GM21515 (cell line): ENCODE measurements around the gene DYNC2I2.

ENCODE experiments used
- ATAC-seq: cut with Tn5 transposase; IDR thresholded peaks from one replicate; pipeline ENCODE4 v1.9.1; 2021; ENCODE audit not compliant: unreplicated experiment

DYNC2I2 gene

DNA sequence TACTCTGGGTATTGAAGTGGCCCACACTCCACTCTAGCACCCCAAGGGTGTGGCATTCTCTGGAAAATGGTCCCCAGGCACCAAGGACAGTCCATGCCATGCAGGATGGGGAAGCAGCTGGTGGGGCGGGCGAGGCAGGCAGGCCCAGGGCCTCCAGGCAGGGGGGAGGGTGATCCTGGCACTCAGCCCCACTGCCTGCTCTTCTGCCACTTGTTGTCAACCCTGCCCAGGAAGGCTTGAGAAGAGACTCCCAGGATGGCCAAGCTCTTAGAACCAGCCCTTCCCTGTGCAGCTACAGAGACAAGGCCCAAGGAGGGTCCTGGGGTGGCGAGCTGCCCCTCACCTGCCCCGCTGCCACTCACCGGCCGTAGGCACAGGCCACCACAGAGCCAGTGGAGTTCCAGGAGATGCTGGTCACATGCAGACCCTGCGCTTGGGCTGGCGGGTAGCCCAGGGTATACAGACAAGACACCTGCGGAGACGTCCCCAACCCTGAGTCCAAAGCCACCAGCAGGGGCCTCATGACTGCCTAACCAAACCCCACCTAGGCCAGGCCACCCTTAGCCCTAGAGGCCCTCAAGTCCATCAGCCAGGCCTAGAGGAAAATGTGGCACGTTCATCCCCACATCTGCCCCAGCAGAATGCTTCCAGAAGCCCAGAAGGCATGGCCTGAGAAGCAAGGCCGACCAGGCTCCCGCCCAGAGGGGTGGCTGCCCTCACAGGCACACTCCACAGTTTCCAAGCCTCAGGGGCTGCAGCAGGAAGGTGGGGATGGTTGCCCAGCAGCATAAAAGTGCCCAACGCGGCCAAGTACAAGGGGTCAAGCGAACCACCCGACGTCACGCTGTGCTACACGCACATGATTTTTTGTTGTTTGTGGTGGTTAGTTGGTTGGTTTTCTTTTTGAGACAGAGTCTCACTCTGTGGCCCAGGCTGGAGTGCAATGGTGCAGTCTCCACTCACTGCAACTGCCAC lies 19.8 kb downstream of the DYNC2I2 start:
- no peak for ATAC-seq

DNA sequence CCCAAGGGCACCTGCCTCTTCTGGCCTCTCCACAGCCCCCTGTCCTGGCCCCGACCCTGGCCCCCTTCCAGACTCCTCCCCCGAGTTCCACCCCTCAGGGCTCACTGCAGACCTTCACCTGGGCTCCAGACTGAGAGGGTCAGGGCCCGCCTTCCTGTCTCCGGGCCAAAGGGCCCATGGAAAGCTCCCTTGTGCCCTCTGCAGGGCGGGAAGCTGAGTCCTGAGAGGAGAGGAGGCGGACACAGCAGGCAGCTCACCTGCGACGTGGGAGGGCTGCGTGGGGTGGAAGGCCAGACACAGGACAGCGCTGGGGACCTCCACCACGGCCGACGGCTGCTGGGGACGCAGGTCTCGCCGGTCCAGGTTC lies 20.6 kb downstream of the DYNC2I2 start:
- no peak for ATAC-seq

DNA sequence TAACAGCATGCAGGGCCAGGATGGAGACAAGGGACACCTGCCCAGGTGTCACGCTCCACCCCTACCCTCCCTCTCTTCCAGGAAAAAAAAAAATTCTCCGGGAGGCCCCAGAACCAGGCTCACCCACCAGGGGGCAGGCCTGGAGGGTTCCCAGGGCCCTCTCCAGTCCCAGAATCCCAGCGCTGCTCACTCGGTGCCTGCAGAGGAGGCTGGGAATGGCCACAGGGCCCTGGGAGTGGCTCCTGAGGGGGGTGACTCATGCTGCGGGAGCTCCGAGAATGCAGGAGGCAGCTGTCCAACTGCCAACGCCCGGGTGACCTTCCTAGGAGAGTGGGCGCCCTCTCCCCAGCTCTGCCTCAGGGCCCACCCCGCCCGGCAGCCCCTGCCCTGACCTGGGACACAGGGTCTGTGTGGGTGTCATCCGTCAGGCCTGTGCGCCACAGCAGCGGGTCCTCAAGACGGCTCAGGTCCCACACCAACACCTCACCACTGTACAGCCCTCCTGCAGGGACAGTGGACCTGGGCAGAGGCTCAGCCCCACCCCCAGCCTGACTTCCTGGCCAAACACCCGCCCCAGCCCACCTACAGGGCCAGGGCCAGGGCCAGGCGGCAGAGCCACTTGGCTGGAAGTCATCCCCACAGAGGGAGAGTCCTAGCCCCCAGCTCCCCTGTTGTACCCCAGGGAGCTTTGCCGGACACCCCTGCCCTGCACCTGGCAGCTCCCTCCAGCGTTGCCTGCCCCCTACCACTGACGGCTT lies 21.2 kb downstream of the DYNC2I2 start:
- no peak for ATAC-seq

DNA sequence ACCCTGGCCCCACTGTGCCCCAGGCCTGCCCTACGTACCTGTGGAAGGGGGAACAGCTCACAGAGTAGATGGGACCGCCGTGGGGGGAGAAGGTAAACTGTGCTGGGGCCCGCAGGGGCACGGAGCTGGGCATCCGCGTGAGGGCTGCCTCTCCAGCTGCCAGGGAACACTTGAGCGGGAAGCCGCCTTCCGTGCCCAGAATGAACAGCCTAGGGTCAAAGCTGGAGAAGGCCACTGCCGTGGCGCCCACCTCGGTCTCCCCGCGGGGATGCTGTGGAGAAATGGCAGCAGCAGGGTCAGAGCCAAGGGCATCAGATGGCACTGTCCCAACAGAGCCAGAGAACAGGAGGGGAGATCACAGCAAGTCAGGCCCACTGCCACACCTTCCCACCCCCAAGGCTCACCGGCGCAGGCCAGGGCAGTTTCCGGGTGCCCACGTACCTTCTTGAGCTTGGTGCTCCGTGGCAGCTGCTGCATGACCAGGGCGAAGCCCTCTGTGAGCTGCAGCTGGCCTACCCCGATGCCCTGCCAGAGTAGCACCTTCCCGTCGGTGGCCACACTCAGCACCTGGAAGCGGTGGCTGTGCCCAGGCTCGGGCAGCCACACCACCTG lies 21.9 kb downstream of the DYNC2I2 start:
- ATAC-seq = no peak

DNA sequence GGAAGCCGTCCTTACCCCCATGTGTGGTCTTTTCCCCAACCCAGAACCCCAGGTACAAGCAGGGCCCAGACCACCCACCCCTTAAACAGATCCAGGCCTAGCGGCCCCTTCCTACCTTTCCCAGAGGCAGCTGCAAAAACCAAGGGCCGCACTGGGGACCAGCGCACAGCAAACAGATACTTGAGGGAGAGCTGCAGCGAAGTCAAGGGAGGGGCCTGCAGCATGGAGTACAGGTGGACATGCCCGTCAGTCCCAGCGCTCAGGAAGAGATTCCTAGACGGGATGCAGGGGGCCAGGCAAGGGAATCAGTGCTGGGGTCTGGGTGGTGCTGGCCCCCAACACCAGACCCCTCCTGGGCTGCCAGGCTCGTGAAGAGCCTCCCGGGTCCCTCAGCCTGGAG lies 22.5 kb downstream of the DYNC2I2 start:
- ATAC-seq = no peak

DNA sequence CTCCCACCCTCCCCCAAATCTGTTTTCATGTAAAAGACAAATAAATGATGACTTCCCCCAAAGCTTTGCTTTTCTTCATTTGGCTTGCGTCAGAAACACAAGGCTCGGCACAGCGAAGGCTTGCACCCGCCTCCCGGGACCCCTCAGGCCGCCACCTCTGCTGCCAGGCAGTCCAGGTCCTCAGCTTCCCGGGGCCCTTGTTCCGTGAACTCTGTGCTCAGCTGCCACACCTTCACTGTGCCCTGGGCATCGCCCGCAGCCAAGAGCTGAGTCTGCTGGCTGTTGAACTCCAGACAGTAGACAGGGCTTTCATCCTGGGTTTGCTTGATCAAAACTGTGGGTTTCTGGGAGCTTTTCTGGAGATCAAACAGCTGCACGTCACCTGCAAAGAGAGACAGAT lies 23.0 kb downstream of the DYNC2I2 start:
- ATAC-seq = no peak

DNA sequence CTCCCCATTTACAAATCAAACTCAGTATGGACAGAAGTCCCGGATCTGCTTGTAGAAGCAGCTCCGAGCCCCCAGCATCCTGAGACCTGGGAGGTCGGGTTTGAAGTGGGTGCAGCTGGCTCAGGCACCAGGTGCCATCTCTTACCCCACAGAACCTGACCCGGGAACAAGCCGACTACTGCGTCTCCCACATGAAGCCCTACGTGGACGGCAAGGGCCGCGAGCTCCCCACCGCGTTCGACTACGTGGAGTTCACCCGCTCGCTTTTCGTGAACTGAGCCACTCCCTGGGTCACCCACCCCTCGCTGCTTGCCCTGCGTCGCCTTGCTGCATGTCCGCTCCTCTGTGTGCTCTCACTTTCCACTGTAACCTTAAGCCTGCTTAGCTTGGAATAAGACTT lies 23.6 kb downstream of the DYNC2I2 start:
- no peak for ATAC-seq

DNA sequence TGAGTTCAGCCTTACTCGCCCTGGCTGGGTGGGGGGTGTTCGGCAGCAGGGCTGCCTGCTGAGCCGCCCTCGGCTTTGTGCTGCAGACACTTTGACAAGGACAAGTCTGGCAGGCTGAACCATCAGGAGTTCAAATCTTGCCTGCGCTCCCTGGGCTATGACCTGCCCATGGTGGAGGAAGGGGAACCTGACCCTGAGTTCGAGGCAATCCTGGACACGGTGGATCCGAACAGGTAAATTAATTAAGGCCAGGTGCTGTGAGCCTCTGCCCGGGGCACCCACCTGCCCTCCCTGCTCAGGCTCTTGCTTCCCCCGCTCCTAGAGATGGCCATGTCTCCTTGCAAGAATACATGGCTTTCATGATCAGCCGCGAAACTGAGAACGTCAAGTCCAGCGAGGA lies 24.2 kb downstream of the DYNC2I2 start:
- no peak for ATAC-seq

DNA sequence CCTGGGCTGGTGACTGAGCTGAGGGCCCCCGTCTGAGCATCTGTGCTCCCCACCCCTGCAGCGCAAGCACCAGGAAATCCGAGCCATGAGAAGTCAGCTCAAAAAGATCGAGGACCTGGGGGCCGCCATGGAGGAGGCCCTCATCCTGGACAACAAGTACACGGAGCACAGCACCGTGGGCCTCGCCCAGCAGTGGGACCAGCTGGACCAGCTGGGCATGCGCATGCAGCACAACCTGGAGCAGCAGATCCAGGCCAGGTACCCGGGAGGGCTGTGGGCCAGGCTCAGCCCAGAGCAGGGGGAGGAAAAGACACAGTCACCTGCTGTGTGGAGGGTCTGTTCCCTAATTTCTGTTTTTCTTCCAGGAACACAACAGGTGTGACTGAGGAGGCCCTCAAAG lies 24.6 kb downstream of the DYNC2I2 start:
- ATAC-seq = no peak

DNA sequence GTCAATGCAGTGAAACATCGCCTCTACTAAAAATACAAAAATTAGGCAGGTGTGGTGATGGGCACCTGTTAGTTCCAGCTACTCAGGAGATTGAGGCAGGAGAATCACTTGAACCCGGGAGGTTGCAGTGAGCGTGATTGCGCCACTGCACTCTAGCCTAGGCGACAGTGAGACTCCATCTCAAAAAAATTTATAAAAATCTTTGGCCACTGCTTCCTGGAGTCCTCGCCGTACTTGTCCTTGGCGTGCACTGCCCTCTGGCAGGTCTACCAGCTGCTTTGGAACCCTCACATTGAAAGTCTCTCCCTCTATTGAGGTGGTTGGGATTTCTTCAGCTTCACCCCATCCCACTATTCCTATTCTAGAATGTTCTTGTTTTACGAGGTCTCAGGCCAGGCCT lies 25.0 kb downstream of the DYNC2I2 start:
- no peak for ATAC-seq

DNA sequence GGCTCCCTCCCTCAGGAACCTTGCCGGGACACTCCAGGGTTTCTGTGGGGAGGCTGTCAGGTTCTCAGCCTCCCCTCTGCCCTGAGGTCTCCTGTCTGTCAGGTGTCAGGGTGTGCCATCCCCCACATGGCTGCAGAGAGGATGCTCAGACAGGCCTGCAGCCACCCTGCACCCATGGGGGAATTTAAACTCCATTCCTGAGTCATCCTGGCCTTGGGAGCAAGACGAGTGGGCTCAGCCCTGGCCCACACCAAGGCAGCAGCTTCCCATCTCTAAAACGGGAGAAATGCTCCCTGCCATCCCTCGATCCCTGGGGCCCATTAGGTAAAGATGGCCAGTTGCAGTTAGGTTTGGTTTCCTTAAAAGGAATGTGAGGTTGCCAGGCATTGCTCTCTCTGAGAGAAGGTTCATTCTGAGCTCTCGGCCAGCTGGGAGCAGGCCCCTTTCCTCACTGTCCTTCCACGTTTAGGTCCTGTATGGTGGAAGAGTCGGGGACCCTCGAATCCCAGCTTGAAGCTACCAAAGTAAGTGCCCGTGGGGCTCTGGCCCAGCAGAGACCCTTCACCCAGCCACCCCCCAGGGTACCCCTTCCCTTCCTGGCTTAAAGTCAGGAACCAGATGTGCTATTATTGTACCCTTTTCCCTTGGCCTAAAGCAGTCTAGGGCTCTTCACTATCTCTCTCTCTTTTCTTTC lies 26.6 kb downstream of the DYNC2I2 start:
- ATAC-seq = no peak

DNA sequence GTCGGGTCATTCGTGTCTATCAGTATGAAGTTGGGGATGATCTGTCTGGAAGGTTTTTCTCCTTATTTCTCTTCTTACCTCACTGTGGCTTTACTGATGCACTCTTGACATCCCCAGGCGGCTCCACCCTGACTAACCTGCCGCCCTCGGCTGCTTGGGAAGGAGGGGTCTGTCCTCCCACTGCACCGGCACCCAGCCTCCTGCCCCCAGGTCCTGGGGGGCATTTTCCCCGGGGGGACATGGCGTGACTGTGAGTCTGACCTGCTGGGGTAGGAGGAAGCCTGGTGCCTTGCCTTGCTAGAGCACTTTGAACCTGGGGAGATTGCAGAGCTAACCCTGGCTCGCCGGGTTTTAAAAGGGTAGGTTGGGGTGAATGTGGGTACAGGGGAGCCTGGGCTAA lies 27.5 kb downstream of the DYNC2I2 start:
- no peak for ATAC-seq

DNA sequence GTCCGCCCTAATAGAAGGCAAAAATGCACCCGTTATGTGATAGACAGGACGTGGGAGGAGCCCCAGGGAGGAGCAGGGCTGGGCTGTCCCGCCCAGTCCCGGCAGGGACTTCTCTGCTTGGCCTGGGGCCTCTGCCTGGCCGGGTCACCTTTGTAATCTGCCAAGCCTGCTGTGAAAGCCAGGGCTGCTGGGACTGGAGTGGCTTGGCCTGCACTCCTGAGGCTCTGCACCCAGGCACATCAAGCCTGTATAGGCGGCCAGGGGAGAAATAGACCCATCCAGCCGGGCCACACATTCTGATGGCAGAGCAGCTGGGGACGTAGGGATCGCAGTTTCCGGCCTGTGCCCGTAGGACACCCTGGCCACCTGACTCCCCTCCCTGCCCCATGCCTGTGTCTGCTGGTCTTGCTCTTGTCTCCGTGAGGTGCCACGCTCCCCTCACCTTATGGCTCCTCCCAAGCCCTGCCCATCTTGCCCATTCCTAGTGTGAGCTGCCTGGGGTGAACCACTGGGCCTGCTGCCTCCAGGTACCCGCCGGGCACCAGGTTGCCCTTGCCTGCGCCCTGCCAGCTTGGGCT lies 28.1 kb downstream of the DYNC2I2 start:
- ATAC-seq = no peak

DNA sequence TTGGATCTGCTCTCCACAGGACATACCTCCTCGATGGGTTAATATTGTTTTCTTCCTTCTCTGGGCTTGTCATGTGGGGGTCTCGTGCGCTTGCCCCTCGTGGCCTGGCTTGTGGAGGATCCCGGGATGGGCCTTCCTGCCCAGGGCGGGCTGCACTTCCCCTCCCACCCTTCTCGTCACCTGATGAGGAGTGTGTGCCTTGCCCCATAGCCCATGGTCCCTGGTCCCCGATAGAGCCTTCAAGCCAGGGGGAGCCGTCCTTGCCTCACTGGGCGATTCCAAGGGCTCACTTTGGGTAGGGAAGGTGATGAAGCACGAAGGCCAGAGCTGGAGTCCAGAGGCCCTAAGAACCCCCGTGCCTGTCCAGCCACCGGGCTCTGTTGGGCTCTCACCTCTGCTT lies 28.7 kb downstream of the DYNC2I2 start:
- ATAC-seq = no peak

DNA sequence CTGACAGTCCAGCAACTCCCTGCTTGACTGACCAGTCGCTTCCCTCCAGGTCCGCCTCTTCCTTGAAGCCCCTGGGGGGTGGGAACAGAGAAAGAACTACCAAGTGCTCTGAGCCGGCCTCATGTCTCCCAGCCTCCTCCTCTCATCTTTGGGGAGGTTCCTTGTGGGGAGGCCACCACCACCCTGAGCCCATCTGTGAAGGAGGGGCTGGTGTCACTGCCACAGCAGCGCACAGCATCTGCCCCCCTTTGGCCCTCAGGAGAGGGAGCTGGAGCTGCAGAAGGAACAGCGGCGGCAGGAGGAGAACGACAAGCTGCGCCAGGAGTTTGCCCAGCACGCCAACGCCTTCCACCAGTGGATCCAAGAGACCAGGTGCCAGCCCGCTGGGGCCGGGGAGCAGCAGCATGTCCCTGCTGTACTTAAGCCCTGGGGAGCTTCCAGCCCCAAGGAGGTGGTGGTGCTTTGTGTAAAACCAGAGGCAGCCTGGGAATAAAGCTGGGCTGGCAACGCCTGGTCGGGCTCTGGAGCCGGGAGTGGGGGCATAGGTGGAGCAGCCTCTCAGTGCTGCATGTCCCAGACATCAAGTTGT lies 29.4 kb downstream of the DYNC2I2 start:
- ATAC-seq = no peak

DNA sequence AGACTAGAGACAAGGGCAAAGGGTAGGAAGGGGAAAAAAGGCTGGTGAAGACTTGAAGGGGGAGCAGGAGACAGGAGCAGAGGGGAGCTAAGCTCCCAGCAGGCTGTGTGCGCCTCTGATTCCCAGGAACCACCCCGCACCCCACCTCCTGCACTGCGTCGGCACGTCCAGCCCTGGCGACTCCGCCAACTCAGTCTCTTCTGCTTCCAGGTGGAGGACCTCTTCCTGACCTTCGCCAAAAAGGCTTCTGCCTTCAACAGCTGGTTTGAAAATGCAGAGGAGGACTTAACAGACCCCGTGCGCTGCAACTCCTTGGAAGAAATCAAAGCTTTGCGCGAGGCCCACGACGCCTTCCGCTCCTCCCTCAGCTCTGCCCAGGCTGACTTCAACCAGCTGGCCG lies 30.5 kb downstream of the DYNC2I2 start:
- ATAC-seq = no peak

DNA sequence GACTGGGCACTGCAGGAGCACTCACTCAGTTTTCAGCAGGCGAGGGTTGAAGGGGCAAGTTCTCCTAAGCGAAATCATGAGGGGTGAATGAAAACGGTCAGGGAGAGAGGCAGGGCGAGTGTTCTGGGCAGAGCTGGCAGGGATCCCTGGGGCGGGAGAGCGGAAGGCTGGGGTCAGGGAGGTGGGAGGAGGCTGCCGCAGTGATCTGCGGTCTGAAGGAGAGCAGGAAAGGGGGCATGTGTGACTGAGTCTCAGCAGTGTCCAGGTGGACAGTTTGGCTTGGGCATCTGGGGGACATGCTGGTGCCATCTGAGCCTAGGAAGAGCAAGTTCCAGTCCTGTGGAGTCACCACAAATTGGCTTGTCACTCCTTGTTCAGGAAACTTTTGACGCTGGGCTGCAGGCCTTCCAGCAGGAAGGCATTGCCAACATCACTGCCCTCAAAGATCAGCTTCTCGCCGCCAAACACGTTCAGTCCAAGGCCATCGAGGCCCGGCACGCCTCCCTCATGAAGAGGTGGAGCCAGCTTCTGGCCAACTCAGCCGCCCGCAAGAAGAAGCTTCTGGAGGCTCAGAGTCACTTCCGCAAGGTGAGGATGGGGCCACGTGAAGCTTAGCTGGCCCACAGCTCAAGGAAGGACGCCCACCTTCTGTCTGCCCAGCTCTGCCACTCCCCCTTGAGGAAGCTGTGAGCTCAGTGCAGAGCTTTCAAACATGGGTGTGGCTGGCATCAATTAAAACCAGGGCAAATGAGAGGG lies 31.1 kb downstream of the DYNC2I2 start:
- ATAC-seq = no peak

DNA sequence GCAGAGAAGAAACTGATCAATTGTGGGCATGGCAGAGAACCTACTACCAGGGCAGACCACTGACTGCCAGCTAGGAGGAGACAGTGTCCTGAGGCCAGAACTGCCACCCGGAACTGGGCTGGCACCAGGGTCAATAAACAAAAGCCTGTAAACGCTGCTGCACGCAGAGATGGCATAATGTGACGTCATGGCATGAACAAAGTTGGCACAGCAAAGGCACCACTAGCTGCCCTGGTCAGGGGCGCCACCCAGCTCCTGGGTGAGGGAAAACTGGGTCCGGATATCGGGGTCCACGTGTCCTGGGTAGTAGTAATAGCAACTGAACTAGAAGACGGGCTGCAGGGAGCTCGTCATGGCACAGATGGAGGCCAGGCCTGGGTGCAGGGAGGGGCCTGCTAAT lies 32.1 kb downstream of the DYNC2I2 start:
- no peak for ATAC-seq

DNA sequence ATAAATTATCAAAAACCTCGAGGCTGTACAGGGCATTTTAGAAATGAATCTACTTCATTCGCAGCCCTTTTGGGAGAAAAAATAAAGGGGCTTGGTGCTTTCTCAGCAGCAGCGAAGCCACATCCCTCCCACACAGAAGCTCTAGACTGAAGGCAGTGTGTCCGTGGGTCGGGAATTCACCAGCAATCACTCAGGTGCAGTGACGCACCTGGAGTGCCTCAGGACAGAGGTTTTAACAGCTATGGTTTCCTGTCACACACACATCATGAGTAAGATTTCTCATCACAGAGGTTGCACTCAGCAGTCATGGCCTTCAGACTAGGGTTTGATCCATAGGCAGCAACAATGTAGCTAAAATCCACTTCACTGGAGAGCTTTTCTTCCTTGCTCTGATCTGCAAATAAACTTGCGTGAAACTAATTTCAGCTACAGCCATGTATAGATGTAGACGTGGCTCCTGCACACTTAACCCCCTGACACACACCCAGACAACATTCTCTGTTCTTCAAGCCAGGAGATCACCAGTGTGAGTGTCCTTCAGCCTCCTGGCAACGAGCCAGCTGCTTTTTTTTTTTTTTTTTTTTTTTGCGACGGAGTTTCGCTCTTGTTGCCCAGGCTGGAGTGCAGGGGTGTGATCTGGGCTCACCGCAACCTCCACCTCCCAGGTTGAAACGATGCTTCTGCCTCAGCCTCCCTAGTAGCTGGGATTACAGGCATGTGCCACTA lies 34.8 kb downstream of the DYNC2I2 start:
- ATAC-seq = no peak
